ENCODE measurements around the gene GZMA.
A peak's percentile ranks its signal among the peaks of the same experiment; 100 is the strongest.
"Not testable (repeated sequence)": the region's sequence is repeated elsewhere in the genome, so short reads cannot be mapped to it uniquely, and the experiment has no call there.

Gene GZMA

GRCh38 chr5:55091011-55091410, 11.4 kb upstream of the GZMA start:
- H3K9me3 ChIP-seq (ENCODE audit: control extremely low read depth in 1 of 5, control insufficient read depth in 4 of 5, insufficient read depth in 2 of 5, low read depth in 1 of 5, low read length in 4 of 5); H3K4me3 ChIP-seq (ENCODE audit: control insufficient read depth in 1 of 7, extremely low read depth in 1 of 7, insufficient read depth in 4 of 7, low read depth in 2 of 7, low read length in 6 of 7); H3K36me3 ChIP-seq (ENCODE audit: control insufficient read depth in 4 of 4, insufficient read depth in 4 of 4, low read length in 3 of 4); H3K27me3 ChIP-seq (replicated peaks in 2 of 5; ENCODE audit: control insufficient read depth in 4 of 5, insufficient read depth in 5 of 5, low read length in 4 of 5); DNase-seq; H3K27ac ChIP-seq (ENCODE audit: insufficient read depth in 1 of 2, low read depth in 1 of 2, low read length in 2 of 2, poor library complexity in 1 of 2, severe bottlenecking in 2 of 2); POLR2A ChIA-PET: not testable (repeated sequence)
- peaks cover 0 to 15% (median 1%) of the 10 kb centered on the region in 4 experiments for H3K4me1 ChIP-seq (ENCODE audit: control extremely low read depth in 1 of 4, control insufficient read depth in 4 of 4, insufficient read depth in 4 of 4, low read length in 3 of 4)
- WGBS (ENCODE audit: insufficient coverage), result 75% methylated on average over 4 of the region's 6 CpGs
- CTCF ChIA-PET, result interaction anchor here (0.8 to 1.7 kb wide), 5 partner anchors 10 to 186 kb away, joined by 3 to 5 read pairs (median 3); no protein-coding TSS in a partner anchor

- Histone ChIP-seq H3K4me3 (ENCODE audit: control insufficient read depth in 1 of 7, extremely low read depth in 1 of 7, insufficient read depth in 4 of 7, low read depth in 2 of 7, low read length in 6 of 7) (no peak overlapping the region), H3K27ac (ENCODE audit: insufficient read depth in 1 of 2, low read depth in 1 of 2, low read length in 2 of 2, poor library complexity in 1 of 2, severe bottlenecking in 2 of 2) (no peak overlapping the region), H3K9me3 (ENCODE audit: control extremely low read depth in 1 of 5, control insufficient read depth in 4 of 5, insufficient read depth in 2 of 5, low read depth in 1 of 5, low read length in 4 of 5) (peaks cover 0 to 8% (median 0%) of the 10 kb centered on the region in 5 experiments), H3K4me1 (ENCODE audit: control extremely low read depth in 1 of 4, control insufficient read depth in 4 of 4, insufficient read depth in 4 of 4, low read length in 3 of 4) (peaks cover 0 to 15% (median 1%) of the 10 kb centered on the region in 4 experiments), H3K27me3 (replicated peaks in 2 of 5; ENCODE audit: control insufficient read depth in 4 of 5, insufficient read depth in 5 of 5, low read length in 4 of 5) (no peaks in the 10 kb centered on the region), H3K36me3 (ENCODE audit: control insufficient read depth in 4 of 4, insufficient read depth in 4 of 4, low read length in 3 of 4) (no peaks in the 10 kb centered on the region)
- WGBS (ENCODE audit: insufficient coverage), result 47% methylated on average over 3 of the region's 3 CpGs
- POLR2A ChIA-PET, result no interaction called here
- no peak for DNase-seq
- CTCF ChIA-PET, result interaction anchor here (1.2 kb wide), 1 partner anchor 9 kb away, joined by 4 read pairs; no protein-coding TSS in a partner anchor
Observed at GRCh38 chr5:55096182-55096581, 6.3 kb upstream of the GZMA start.

GRCh38 chr5:55096861-55097260, 5.6 kb upstream of the GZMA start:
- Histone ChIP-seq H3K27ac (ENCODE audit: insufficient read depth in 1 of 2, low read depth in 1 of 2, low read length in 2 of 2, poor library complexity in 1 of 2, severe bottlenecking in 2 of 2) (no peak overlapping the region), H3K9me3 (ENCODE audit: control extremely low read depth in 1 of 5, control insufficient read depth in 4 of 5, insufficient read depth in 2 of 5, low read depth in 1 of 5, low read length in 4 of 5) (peaks cover 0 to 8% (median 0%) of the 10 kb centered on the region in 5 experiments), H3K36me3 (ENCODE audit: control insufficient read depth in 4 of 4, insufficient read depth in 4 of 4, low read length in 3 of 4) (no peaks in the 10 kb centered on the region), H3K4me3 (ENCODE audit: control insufficient read depth in 1 of 7, extremely low read depth in 1 of 7, insufficient read depth in 4 of 7, low read depth in 2 of 7, low read length in 6 of 7) (no peak overlapping the region), H3K27me3 (replicated peaks in 2 of 5; ENCODE audit: control insufficient read depth in 4 of 5, insufficient read depth in 5 of 5, low read length in 4 of 5) (no peaks in the 10 kb centered on the region), H3K4me1 (ENCODE audit: control extremely low read depth in 1 of 4, control insufficient read depth in 4 of 4, insufficient read depth in 4 of 4, low read length in 3 of 4) (peaks cover under 1 to 16% (median 4%) of the 10 kb centered on the region in 4 experiments)
- WGBS (ENCODE audit: insufficient coverage), result 84% methylated on average over 6 of the region's 6 CpGs
- no peak for DNase-seq
- ChIA-PET POLR2A (no interaction called here), CTCF (interaction anchor here (0.7 to 1.2 kb wide), 2 partner anchors 8 to 107 kb away, joined by 3 to 4 read pairs; no protein-coding TSS in a partner anchor)

GRCh38 chr5:55101148-55101547, 1.3 kb upstream of the GZMA start:
- H3K4me3 ChIP-seq (ENCODE audit: control insufficient read depth in 1 of 7, extremely low read depth in 1 of 7, insufficient read depth in 4 of 7, low read depth in 2 of 7, low read length in 6 of 7); DNase-seq; H3K27ac ChIP-seq (ENCODE audit: insufficient read depth in 1 of 2, low read depth in 1 of 2, low read length in 2 of 2, poor library complexity in 1 of 2, severe bottlenecking in 2 of 2); H3K27me3 ChIP-seq (replicated peaks in 2 of 5; ENCODE audit: control insufficient read depth in 4 of 5, insufficient read depth in 5 of 5, low read length in 4 of 5); H3K9me3 ChIP-seq (ENCODE audit: control extremely low read depth in 1 of 5, control insufficient read depth in 4 of 5, insufficient read depth in 2 of 5, low read depth in 1 of 5, low read length in 4 of 5); POLR2A ChIA-PET; H3K36me3 ChIP-seq (ENCODE audit: control insufficient read depth in 4 of 4, insufficient read depth in 4 of 4, low read length in 3 of 4): not testable (repeated sequence)
- CTCF ChIA-PET, result interaction anchor here (1.0 to 1.3 kb wide), 2 partner anchors 10 to 583 kb away, joined by 3 to 5 read pairs; partner anchors contain the start of gene SNX18
- H3K4me1 ChIP-seq (ENCODE audit: control extremely low read depth in 1 of 4, control insufficient read depth in 4 of 4, insufficient read depth in 4 of 4, low read length in 3 of 4), result peaks cover 25 to 37% (median 33%) of the 10 kb centered on the region in 4 experiments

GRCh38 chr5:55101556-55102276, 730 bp upstream of the GZMA start:
- no peaks in the 10 kb centered on the region for H3K27me3 ChIP-seq (replicated peaks in 2 of 5; ENCODE audit: control insufficient read depth in 4 of 5, insufficient read depth in 5 of 5, low read length in 4 of 5)
- peak overlapping the region in 4 of 7 experiments; percentile 7 to 59 (median 48) for H3K4me3 ChIP-seq (ENCODE audit: control insufficient read depth in 1 of 7, extremely low read depth in 1 of 7, insufficient read depth in 4 of 7, low read depth in 2 of 7, low read length in 6 of 7)
- H3K9me3 ChIP-seq (ENCODE audit: control extremely low read depth in 1 of 5, control insufficient read depth in 4 of 5, insufficient read depth in 2 of 5, low read depth in 1 of 5, low read length in 4 of 5), result peaks cover 0 to 8% (median 0%) of the 10 kb centered on the region in 5 experiments
- peak in 2 of 3 donors; percentile 63 to 69 for DNase-seq
- H3K4me1 ChIP-seq (ENCODE audit: control extremely low read depth in 1 of 4, control insufficient read depth in 4 of 4, insufficient read depth in 4 of 4, low read length in 3 of 4), result peaks cover 25 to 37% (median 33%) of the 10 kb centered on the region in 4 experiments
- H3K36me3 ChIP-seq (ENCODE audit: control insufficient read depth in 4 of 4, insufficient read depth in 4 of 4, low read length in 3 of 4), result no peaks in the 10 kb centered on the region
- ChIA-PET CTCF (interaction anchor here (1.0 to 1.3 kb wide), 2 partner anchors 10 to 584 kb away, joined by 3 to 5 read pairs; partner anchors contain the start of gene SNX18), POLR2A (no interaction called here)
- no peak overlapping the region for H3K27ac ChIP-seq (ENCODE audit: insufficient read depth in 1 of 2, low read depth in 1 of 2, low read length in 2 of 2, poor library complexity in 1 of 2, severe bottlenecking in 2 of 2)
- WGBS (ENCODE audit: insufficient coverage), result 0% methylated on average over 1 of the region's 5 CpGs

GRCh38 chr5:55104036-55104772, 1.8 kb downstream of the GZMA start:
- WGBS (ENCODE audit: insufficient coverage), result 100% methylated on average over 1 of the region's 2 CpGs
- DNase-seq, result peak in 1 of 3 donors; percentile 31
- ChIA-PET POLR2A (no interaction called here), CTCF (interaction anchor here (0.7 to 1.6 kb wide), 4 partner anchors 13 to 160 kb away, joined by 3 to 4 read pairs (median 4); no protein-coding TSS in a partner anchor)
- Histone ChIP-seq H3K27ac (ENCODE audit: insufficient read depth in 1 of 2, low read depth in 1 of 2, low read length in 2 of 2, poor library complexity in 1 of 2, severe bottlenecking in 2 of 2) (no peak overlapping the region), H3K9me3 (ENCODE audit: control extremely low read depth in 1 of 5, control insufficient read depth in 4 of 5, insufficient read depth in 2 of 5, low read depth in 1 of 5, low read length in 4 of 5) (peaks cover 0 to 1% (median 0%) of the 10 kb centered on the region in 5 experiments), H3K27me3 (replicated peaks in 2 of 5; ENCODE audit: control insufficient read depth in 4 of 5, insufficient read depth in 5 of 5, low read length in 4 of 5) (no peaks in the 10 kb centered on the region), H3K36me3 (ENCODE audit: control insufficient read depth in 4 of 4, insufficient read depth in 4 of 4, low read length in 3 of 4) (no peaks in the 10 kb centered on the region), H3K4me3 (ENCODE audit: control insufficient read depth in 1 of 7, extremely low read depth in 1 of 7, insufficient read depth in 4 of 7, low read depth in 2 of 7, low read length in 6 of 7) (peak overlapping the region in 1 of 7 experiments; percentile 51), H3K4me1 (ENCODE audit: control extremely low read depth in 1 of 4, control insufficient read depth in 4 of 4, insufficient read depth in 4 of 4, low read length in 3 of 4) (peaks cover 25 to 37% (median 33%) of the 10 kb centered on the region in 4 experiments)
